GM12874 (cell line): ENCODE data around the gene EXPH5.

Experiments used
- CTCF ChIP-seq: IDR thresholded peaks from 2 replicates; pipeline ENCODE4 v1.5.1; 2011; ENCODE audit warnings: low read depth, mild to moderate bottlenecking, control low read depth, low read length, moderate library complexity; ENCODE audit not compliant: insufficient read depth

EXPH5 gene

GRCh38 chr11:108483163-108483562, 110.4 kb downstream of the EXPH5 start:
- no peak for TF ChIP-seq CTCF

DNA sequence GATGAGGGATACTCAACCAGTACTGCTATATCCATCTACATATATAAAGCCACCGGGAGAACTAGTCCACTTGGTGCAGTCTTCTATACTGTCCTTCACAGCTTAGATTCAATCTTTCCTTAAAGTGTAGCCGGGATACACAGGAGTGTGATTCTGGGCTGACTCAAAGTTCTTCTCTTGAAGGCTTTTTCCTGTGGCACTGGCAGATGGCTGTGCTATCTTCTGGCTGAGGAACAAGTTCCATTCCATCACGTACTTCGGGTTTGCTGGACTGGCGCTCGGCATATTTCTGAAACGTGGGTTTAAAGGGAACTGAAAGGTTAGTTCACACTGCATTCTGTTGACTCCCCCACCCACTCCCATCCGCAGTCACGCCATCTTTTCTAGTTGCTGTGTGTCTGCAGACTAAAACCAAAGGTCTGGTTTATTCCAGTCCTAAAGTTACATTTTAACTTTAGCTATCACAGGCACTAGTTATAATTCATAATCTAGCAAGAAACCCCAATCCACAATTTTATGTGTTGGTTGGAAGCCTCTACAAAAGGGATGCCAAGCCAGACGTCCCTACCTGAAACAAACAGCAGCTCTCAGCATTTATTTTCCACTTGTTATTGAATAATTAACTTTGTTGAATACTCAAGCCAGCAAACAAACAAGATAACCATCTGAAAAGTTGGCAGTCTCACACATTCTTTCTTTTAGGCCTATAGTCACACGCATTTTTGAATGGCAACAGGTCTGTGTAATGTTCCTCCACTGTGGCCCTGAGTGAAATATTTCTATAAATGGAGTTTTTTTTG, 118.7 kb downstream of the EXPH5 start:
- TF ChIP-seq CTCF: no peak

GRCh38 chr11:108472681-108473080, 120.9 kb downstream of the EXPH5 start:
- TF ChIP-seq CTCF: no peak

DNA sequence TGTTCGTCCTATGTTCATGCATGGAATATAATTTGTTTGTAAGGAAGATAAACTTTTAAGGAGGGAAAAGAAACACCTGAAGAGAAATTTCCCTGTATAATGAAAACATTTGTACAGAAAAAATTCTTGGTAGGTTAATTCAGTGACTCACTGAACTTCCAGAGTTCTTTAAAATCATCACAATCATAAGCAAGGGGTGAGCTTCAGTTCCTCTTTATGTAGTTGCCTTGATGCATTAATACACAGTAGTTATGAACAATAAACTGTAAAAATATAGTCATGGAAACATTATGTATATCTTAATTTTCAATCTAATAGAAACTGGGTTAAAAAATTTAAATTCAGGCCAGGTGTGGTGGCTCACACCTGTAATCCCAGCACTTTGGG, 125.1 kb downstream of the EXPH5 start:
- TF ChIP-seq CTCF: no peak

DNA sequence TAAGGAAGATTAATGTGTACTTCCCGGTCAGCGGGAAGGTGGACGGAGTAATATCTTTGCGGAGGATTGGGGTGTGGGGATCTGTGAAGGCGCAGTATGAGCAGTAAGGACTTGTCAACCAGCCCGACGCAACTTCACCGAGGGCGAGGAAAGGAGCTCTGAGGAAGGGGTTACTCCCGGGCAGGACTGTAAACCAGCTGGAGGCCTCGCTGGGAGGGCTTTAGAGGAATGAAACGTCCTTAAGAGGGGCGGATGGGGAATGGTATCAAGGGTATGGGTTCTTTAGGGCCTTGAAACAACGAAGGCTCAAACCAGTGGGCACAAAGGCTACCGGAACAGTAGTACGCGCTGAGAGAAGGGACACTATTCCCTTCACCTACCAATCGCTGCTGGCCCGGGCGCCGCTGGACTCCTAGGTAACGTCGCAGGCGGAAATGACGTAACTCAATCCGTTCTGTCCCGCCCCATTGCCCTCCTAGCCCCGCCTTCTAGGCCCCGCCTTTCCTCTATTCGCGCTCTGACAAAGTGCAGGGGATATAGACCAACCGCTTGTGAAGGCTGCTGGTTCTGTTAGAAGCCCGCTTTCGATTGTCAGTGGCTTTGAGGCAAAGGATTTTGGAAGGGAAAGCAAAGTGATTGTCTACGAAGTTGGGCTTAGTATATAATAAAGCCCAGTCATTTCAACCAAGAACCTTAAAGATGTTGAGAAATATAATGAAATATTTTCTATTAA, 126.3 kb downstream of the EXPH5 start, which contains the start of gene C11orf65:
Gene C11orf65 (minus strand): TSS at position 439 of the 733 bp plus-strand sequence. CDS start 5,970 bp downstream, outside the sequence.
- TF ChIP-seq CTCF: no peak

GRCh38 chr11:108466405-108466804, 127.2 kb downstream of the EXPH5 start:
- TF ChIP-seq CTCF: no peak
